ENCODE data around the gene ANGPTL5.

- TF ChIP-seq CTCF (conservative IDR thresholded peaks at IDR 0.05; ENCODE audit: low read depth, low read length) (no peak), EZH2 (IDR thresholded peaks at IDR 0.05; ENCODE audit: borderline replicate concordance, low read depth, low read length, poor library complexity, severe bottlenecking) (no peak)
Measured at GRCh38 chr11:101940901-101941520, 24.7 kb upstream of the ANGPTL5 start.

All from A673 (cell line).